HL-60 (cell line): ENCODE results near the gene SCUBE1.

Experiments
- DNase-seq, 2 experiments: peaks; one replicate each; pipeline ENCODE4 v3.0.0-alpha.2; 2010 to 2020; ENCODE audit warnings: low read depth in 1 of 2, low spot score in 1 of 2
- H3K27ac ChIP-seq: fragments of 250-450 bp; sonication (Bioruptor Pico); replicated peaks from 2 replicates; pipeline ENCODE4 v1.5.1; 2020; ENCODE audit warnings: mild to moderate bottlenecking, moderate library complexity
- H3K27me3 ChIP-seq: fragments of 250-450 bp; sonication (Bioruptor Pico); 2 replicates; pipeline ENCODE4 v1.5.1; 2021; ENCODE audit warnings: mild to moderate bottlenecking, moderate library complexity; ENCODE audit not compliant: insufficient read depth, poor library complexity, severe bottlenecking
- H3K4me3 ChIP-seq: replicated peaks from 2 replicates; pipeline ENCODE4 v1.5.1; 2011; ENCODE audit warnings: mild to moderate bottlenecking, control low read depth, low read length; ENCODE audit not compliant: insufficient read depth
- GABPA ChIP-seq: IDR thresholded peaks from 2 replicates; pipeline ENCODE4 v1.6.1; 2012; ENCODE audit warnings: low read depth
- POLR2AphosphoS5 ChIP-seq: IDR thresholded peaks from 2 replicates; pipeline ENCODE4 v1.6.1; 2012; ENCODE audit warnings: low read depth
- SPI1 ChIP-seq: IDR thresholded peaks from 2 replicates; pipeline ENCODE4 v1.6.1; 2012; ENCODE audit warnings: low read depth, mild to moderate bottlenecking, borderline replicate concordance
- TF ChIP-seq, protein P1 (sequence below): IDR thresholded peaks from 2 replicates; pipeline ENCODE4 v1.6.1; 2012; ENCODE audit warnings: low read depth; ENCODE audit not compliant: insufficient replicate concordance
- TF ChIP-seq, protein P2 (sequence below): IDR thresholded peaks from one replicate; pipeline ENCODE4 v1.5.1; 2011; ENCODE audit warnings: low read length, control low read depth, inconsistent platforms; ENCODE audit not compliant: insufficient read depth

Gene SCUBE1

DNA sequence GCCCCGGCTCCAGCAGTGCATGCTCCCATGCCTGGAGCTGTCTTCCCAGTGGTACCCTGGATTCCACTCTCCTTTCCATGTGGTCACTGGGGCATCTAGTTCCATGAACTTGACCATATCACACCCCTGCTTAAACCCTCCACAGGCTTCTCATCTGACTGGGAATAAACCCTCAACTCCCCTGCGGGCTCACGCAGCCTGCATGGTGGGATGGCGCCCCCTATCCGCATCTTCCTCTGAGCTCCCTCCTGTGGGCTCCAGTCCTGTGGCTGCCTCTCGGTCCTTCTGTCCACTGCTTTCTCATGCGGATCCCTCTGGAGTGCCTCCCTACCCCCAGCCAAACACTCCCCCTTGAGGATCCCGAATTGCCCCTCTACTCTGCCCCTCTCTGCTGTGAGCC lies 114.8 kb downstream of the SCUBE1 start:
- DNase-seq: peak in 1 of 2 experiments; percentile 55

DNA sequence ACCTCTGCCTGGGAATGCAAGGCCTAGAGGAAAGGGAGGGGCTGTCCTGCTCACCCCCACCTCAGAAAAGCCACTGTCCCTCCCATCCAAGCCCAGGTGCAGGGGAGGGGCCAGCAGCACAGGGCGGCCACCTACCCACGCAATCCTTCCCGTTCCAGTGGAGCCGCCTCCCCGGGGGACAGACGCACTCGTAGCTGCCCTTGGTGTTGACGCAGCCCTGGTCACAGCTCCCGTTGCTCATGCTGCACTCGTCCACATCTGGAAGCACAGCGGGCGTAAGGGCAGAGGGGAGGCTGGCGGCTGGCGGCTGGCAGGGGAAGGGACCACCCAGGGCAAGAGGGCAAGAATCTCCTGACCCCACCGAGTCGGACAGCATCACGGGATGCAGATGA lies 115.9 kb downstream of the SCUBE1 start:
- H3K27ac ChIP-seq: no peak overlapping the region
- H3K4me3 ChIP-seq: no peak overlapping the region
- TF ChIP-seq, protein P1, sequence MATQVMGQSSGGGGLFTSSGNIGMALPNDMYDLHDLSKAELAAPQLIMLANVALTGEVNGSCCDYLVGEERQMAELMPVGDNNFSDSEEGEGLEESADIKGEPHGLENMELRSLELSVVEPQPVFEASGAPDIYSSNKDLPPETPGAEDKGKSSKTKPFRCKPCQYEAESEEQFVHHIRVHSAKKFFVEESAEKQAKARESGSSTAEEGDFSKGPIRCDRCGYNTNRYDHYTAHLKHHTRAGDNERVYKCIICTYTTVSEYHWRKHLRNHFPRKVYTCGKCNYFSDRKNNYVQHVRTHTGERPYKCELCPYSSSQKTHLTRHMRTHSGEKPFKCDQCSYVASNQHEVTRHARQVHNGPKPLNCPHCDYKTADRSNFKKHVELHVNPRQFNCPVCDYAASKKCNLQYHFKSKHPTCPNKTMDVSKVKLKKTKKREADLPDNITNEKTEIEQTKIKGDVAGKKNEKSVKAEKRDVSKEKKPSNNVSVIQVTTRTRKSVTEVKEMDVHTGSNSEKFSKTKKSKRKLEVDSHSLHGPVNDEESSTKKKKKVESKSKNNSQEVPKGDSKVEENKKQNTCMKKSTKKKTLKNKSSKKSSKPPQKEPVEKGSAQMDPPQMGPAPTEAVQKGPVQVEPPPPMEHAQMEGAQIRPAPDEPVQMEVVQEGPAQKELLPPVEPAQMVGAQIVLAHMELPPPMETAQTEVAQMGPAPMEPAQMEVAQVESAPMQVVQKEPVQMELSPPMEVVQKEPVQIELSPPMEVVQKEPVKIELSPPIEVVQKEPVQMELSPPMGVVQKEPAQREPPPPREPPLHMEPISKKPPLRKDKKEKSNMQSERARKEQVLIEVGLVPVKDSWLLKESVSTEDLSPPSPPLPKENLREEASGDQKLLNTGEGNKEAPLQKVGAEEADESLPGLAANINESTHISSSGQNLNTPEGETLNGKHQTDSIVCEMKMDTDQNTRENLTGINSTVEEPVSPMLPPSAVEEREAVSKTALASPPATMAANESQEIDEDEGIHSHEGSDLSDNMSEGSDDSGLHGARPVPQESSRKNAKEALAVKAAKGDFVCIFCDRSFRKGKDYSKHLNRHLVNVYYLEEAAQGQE: no peak
- TF ChIP-seq GABPA (no peak), POLR2AphosphoS5 (no peak), SPI1 (no peak)
- TF ChIP-seq, protein P2, sequence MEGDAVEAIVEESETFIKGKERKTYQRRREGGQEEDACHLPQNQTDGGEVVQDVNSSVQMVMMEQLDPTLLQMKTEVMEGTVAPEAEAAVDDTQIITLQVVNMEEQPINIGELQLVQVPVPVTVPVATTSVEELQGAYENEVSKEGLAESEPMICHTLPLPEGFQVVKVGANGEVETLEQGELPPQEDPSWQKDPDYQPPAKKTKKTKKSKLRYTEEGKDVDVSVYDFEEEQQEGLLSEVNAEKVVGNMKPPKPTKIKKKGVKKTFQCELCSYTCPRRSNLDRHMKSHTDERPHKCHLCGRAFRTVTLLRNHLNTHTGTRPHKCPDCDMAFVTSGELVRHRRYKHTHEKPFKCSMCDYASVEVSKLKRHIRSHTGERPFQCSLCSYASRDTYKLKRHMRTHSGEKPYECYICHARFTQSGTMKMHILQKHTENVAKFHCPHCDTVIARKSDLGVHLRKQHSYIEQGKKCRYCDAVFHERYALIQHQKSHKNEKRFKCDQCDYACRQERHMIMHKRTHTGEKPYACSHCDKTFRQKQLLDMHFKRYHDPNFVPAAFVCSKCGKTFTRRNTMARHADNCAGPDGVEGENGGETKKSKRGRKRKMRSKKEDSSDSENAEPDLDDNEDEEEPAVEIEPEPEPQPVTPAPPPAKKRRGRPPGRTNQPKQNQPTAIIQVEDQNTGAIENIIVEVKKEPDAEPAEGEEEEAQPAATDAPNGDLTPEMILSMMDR: no peak
- H3K27me3 ChIP-seq: no peaks in the 10 kb centered on the region
- no peak for DNase-seq

More for the DNA sequence above, 114.8 kb downstream of the SCUBE1 start:
- Histone ChIP-seq H3K27me3 (no peaks in the 10 kb centered on the region), H3K27ac (no peak overlapping the region), H3K4me3 (no peak overlapping the region)
- TF ChIP-seq, protein P2: peak; percentile 32
- no peak for TF ChIP-seq POLR2AphosphoS5

DNA sequence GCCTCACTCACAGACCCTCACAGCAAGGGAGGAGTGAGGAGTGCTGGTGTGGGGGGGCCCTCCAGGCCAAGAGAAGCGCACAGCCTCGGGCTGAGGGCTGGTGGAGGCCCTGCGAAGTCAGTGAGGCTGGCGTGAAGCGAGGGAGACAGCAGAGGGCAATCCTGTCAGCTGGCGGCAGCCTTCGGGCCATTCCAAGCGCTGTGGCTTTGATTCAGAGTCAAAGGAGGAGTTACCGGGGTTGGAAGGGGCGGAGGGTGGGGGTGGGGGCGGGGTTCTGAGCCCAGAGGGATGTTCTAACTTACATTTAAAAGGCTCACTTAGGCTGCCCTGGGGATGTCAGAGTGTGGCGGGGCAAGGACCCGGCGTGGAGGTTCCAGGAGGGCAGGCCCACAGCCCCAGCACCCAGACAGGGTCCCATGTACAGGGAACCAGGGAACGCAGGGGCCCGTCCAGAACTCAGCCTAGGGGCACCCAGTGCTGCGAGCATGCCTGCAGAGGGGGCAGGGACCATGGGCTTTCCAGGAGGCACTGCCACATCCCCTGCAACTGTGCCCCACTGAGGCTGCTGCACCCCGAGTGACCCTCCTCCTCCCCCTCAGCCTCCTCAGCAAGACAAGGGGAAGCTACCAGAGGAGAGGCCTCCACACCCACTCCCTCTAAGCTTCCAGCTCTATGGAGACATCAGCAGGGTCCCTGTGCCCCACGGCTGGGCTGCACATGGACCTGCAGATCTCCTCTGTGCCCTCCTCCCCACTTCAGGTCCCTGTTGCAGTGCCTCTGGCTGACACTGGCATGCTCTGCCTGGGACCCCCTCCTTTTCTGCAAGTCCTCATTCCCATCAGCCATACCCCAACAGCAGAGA lies 116.6 kb downstream of the SCUBE1 start:
- Histone ChIP-seq H3K27ac (no peak overlapping the region), H3K27me3 (no peaks in the 10 kb centered on the region), H3K4me3 (no peak overlapping the region)
- DNase-seq: no peak
- TF ChIP-seq GABPA (no peak), SPI1 (no peak), POLR2AphosphoS5 (no peak)
- TF ChIP-seq, protein P2: no peak
- TF ChIP-seq, protein P1: no peak

DNA sequence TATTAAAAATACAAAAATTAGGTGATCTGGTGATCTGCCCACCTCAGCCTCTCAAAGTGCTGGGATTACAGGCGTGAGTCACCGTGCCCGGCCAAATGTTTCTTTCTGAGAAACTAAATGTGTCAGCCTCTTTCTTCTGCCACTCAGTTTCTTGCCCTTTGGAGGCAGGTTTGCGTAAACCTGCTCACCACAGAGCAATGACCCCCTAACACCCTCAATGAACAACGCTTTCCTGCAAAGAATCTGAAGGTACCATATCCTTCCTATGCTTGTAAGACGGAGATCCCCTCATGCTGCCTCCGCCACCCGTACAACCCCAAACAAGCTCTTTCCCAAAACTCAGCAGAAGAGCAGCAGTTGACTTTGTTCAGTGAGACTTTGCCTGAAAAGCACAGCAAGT lies 117.6 kb downstream of the SCUBE1 start:
- no peaks in the 10 kb centered on the region for H3K27me3 ChIP-seq
- no peak overlapping the region for H3K4me3 ChIP-seq
- DNase-seq: no peak
- TF ChIP-seq POLR2AphosphoS5 (no peak), SPI1 (no peak), GABPA (no peak)
- TF ChIP-seq, protein P2: no peak
- TF ChIP-seq, protein P1: no peak
- H3K27ac ChIP-seq: no peak overlapping the region
